NCI-H2227 (cell line): ENCODE data around the gene FGD6.
"Not testable (repeated sequence)": the region's sequence is repeated elsewhere in the genome, so short reads cannot be mapped to it uniquely, and the experiment has no call there.

Source experiments
- DNase-seq: peaks from one replicate; lab custom pipeline; 2025; ENCODE audit not compliant: unreplicated experiment; lab: John Stamatoyannopoulos, UW

The FGD6 gene

GRCh38 chr12:95205685-95206084 lies 11.6 kb downstream of the FGD6 start:
- no peak for DNase-seq

DNA sequence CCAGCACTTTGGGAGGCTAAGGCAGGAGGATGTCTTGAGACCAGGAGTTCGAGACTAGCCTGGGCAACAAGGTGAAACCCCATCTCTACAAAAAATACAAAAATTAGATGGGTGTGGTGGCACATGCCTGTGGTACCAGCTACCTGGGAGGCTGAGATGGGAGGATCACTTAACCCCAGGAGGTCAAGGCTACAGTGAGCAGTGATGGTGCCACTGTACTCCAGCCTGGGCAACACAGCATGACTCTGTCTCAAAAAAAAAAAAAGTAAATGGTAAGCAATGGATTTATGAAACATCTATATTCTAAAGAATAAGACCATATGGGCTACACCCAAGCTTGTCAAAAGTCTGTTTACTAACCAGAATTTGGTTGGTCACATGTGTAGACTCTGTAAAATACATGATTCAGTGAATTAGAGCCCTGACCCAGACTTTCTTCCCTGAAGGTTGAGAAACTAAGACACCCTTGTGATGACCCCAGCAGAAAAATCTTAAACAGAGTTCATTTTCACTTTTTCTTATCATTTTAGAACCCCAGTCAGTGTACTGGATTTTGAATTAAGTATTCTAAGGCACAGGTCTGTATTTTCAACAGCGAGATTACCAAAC lies 12.1 kb downstream of the FGD6 start:
- DNase-seq: no peak

GRCh38 chr12:95204141-95204866 lies 13.0 kb downstream of the FGD6 start:
- no peak for DNase-seq

- DNase-seq: no peak
These were observed 13.7 kb downstream of the FGD6 start for GRCh38 chr12:95203487-95204030.

DNA sequence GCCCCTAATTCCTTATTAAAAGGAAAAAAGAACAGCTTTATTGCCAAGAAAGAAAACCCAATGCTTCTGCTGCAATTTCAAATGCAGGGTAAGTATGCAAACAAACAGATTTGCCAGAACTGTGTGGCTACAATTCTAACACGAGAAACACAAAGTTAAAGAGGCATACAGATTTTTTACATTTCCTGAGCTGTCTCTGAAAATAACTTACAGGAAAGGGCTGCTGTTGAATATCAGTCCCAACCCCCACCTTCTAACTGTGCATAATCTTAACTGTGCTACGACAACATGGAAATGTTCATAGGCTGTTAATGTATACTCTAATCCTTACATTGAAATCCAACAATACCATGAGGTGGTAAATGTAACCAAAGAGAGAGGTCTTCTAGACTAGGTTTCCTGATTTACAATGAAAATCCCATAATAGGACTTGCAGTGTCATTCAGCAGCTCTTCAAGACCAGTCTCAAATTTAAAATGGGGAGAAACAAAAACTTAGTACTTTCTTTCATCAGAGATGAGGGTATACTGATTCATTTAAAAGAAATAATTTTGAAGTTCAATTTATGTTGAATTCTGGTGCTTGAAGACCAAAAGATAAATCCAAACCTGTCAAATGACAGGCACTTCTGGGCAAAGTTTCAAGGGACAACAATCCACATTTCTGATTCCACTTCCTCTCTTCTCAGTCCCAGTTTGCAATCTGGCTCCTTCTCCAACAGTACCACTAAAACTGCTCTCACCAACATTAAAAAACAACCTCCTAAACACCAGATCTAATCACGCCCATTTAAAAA lies 14.4 kb downstream of the FGD6 start:
- DNase-seq: no peak

DNA sequence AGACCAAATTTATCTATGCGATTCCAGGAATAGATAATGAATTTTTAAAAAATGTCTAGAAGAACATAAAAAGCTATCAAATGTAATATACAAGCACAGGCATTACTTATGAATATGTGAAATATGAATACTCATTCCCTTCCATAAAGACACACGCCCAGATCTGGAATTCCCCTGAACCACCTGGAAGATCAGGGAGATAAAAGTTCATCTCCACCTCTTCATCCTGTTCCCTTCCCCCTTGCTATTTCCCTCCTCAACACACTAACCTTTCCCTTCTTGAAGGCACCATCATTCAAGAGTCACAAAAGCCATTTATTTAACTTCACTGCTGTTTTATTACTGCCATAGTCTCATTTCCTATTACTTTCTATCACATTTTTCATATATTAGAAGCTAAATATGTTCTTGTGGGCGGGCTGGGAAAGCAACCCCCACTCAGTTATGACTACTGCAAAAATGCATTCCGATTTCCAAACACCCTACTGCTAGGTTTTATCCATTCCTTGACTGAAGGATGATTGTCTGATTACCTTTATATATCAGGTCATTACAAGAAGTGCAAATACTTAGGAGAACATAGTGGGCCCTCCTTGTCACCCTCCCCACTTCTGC lies 16.1 kb downstream of the FGD6 start:
- DNase-seq: no peak

GRCh38 chr12:95200128-95200894 lies 17.0 kb downstream of the FGD6 start:
- DNase-seq: no peak

DNA sequence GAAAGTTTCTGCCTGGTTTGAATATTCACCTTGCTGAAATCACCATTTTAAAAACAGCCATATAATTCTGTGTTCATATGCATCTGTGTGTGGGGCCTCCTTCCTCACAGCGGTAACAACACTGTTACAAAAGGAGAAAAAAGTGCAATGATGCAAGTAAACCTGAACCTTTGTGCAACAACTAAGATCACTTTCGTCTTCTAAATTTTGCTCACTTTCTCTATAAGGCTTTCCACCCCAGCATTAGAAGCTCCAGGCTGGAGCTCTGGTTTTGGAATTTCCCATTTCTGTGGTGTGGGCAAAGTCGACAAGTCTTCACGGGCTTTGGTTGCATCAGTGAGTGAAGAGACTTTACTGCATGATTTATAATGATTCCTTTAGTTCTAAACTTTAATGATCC lies 18.4 kb downstream of the FGD6 start:
- DNase-seq: no peak

DNA sequence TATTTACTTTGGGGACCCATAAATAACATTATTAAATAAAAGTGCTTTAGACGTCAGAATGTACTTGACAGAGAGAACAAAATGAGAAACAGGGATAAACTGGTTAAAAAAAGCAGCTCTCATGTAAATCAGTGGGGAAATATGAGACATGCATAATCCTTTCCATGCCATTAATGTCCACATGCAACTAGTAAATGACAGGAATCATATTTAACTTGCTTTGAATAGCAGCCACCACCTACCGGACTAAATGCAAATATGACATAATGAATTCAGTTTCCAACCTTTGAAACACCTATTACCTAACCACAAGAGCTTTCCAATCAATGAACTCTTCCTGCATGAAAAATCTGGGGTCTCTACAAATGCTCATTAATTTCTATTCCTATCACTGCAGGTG lies 19.6 kb downstream of the FGD6 start:
- no peak for DNase-seq

- not testable (repeated sequence) for DNase-seq
These were observed 20.2 kb downstream of the FGD6 start for GRCh38 chr12:95196875-95197569.

- no peak for DNase-seq
These were observed 22.1 kb downstream of the FGD6 start for GRCh38 chr12:95195122-95195521.

DNA sequence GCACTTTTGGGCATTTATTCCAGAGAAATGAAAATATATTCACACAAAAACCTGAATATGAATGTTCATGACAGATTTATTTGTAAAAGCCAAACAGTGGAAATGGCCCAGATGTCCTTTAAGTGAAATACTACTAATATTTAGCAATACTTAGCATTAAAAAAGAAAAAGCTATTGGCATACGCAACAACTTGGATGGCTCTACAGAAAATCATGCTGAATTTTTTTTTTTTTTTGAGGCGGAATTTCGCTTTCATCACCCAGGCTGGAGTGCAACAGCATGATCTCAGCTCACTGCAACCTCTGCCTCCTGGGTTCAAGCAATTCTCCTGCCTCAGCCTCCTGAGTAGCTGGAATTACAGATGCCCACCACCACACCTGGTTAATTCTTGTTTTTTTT lies 24.1 kb downstream of the FGD6 start:
- no peak for DNase-seq

DNA sequence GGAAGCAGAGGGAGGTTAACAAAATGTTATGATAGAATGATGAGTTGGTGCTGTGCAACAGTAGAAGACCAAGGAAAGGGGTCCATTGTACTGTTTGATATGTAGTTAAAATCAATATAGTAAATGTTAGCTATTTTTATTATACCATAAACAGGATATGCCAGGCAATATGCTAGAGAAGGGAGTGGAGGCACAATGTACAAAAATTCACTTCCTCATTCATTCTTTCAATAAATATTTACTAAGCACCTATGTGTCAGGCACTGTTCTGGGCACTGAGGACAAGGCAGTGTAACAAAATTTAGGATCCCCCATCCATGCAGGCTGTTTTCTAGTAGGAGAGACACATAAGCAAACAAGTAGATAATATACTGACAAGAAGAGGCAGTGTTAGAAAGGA lies 25.0 kb downstream of the FGD6 start:
- DNase-seq: no peak

DNA sequence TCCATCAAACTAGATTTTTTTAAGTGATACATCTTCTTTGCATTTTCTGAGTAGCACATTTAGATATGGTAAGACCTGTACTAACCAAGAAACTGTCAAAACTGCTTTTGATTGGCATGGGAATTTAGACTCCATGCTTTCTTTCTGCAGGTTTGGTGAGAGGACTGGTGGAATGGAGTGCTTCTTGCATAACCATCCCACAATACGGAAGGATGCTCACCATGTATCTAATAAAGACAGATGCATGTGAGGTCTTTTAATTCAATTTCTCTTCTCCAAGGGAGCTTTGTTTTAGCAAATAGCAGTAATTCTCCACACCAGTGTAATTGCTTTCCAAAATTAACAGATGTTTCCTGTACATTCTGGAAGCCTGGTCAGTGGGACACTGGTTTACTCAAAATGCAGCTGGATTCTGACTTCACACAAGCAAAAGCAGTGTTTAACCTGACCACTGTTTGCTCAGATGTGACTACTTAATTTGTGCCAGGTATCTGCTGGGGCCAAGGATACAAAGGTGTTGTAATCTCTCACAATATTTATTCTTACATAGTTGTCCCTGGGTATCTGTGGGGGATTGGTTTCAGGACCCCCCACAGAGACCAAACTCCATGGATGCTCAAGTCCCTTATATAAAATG lies 26.1 kb downstream of the FGD6 start:
- DNase-seq: no peak

DNA sequence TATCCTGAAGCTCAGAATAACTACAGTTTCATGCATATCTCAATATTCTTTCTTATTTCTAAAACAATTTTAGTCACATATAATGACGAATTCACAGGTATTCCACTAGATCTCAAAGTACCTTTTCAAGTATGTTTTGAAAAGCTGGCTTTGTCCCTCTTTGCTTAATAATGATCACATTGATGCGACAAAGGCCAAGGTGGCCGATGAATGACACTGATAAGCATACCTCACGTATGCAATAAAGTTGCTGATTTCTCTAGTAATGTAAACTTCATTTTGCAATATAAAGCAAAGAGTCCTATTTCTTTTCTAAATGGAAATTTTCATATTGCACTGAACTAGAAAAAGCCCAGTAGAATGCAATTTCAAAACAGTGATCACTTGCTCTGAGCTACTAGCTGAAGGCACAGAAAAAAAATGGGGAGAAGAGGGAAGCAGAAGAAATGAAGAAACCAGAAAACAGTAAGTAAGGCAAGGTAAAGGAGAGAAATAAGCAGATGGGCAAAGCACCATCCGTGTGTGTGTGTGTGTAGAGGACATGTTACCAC lies 29.3 kb downstream of the FGD6 start:
- DNase-seq: no peak

GRCh38 chr12:95185854-95186253 lies 31.4 kb downstream of the FGD6 start:
- no peak for DNase-seq

- DNase-seq: no peak
These were observed 32.2 kb downstream of the FGD6 start for GRCh38 chr12:95185072-95185471.

- no peak for DNase-seq
These were observed 33.1 kb downstream of the FGD6 start for GRCh38 chr12:95184121-95184520.

- no peak for DNase-seq
These were observed 34.3 kb downstream of the FGD6 start for GRCh38 chr12:95182868-95183415.
